Islet of Langerhans (tissue), 1 donor: ENCODE data around the gene PRSS16.

Source experiments
- FAIRE-seq: peaks from one replicate; lab custom pipeline; 2011; peaks lifted over from hg19 to GRCh38; lab: Jason Lieb, UNC

The PRSS16 gene

DNA sequence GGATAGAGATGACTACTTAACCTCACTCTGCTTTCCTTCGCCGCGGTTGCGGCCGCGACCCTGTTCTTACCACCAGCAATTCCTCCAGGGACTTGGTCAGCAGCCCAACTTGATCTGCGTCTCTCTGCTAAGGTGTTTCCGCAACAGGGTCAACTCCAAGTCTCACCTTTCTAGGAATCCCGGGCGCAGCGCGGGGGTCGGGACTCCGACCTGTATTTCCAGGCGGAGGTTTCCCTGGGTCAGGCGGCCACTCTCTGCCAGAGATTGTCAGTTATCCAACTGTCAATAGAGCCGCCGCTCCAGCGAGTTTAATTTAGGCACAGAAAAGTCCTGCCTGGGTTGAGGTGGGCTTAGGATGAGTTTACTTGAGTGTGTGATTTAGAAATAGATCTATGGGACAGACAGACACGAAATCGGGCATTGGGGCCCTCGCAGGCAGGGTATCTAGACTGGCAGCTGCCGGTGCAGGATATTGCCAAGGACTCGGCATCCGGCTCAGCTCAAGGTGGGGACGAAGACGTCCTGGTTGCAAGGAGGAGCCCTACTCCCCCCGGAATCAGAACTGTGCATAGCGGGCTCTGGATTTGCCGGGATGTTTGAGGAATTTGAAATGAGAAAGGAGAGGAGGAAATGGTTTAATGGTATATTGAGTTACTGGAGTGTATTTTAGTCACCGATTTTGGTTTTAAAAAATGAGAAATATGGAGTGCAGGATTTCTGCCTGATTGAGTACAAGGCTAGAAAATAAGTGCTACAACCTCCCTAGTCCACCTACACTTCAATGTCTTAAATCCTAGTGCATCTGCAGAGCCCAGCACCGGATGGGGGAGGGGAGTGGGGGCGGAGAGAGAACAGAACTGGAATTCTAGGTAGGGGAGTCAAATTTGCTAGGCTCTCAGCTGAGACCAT lies 40.9 kb downstream of the PRSS16 start:
- no peak for FAIRE-seq

DNA sequence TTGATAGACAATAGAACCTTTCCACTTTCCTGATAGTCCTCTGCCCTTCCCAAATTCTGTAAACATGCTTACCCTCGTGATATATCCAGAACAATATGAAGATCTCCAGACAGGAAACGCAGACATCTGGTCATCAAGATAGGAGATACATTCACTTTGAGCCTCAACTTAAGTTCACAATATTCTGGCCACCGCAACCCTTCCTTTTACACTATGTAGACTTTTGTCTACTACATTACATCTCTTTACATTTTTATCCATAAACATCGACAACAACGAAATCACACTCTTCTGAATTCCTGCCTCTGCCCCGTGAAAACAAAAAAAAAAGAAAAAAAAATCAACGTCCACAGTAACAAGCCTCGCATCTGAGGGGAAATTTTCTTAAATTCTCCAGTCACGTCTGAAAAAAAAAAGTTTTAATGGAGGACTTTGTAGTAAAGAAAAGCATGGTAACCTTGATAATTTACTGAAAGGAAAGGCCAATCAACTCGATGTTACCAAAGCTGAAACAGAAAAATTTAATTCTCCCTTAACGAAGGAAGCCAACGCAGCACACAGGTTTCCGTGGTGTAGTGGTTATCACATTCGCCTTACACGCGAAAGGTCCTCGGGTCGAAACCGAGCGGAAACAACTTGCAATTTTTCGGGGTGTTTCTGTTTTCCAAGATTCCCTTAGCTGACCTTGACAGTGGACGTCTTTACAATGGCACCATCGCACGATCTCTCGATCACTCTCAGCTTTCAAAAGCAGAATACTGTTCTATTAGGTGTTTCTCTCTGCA lies 42.8 kb downstream of the PRSS16 start:
- FAIRE-seq, result no peak

DNA sequence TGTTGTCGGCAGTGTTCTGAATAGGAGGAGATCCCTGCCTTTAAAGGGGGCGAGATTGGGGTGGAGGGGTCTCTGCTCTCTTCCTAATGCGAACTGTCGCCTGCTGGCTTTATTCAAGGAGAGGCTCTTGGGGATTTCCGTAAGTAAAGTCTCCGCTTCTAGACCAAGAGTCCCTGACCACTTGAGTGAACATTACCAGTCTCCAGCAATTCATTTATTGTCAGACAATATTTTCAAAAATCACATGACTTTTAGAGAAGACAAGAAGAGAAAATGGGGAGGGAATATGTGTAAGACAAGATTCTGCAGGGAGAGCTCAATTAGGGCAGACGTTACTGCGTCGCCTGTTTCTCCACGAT lies 43.3 kb downstream of the PRSS16 start:
- no peak for FAIRE-seq

DNA sequence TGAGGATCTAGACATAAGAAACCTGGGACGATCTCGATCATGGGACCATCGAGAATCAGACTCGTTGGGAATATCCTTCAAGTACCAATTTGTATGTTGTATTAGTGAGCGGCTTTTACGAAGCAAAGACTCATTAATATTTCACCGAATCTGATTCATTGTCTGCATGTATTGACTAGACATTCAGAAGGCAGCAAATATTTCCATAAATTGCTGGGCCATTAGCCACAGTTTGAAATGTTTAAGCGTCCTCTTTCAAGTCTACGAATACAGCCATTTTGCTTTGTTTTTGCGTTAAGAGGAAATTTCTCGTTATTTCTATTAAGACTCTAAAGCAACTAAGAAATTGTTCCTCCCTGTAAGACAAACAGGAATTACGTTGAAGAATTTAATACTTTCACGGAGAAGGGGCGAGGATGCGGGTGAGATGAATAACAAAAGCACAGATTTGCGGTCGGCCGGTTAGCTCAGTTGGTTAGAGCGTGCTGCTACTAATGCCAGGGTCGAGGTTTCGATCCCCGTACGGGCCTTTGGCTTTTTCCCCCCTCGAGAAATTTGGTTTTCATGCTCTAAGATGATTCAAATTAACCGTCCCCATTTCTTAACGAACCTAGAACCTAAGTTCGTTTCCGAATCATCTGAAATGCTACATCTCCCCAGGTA lies 46.1 kb downstream of the PRSS16 start:
- no peak for FAIRE-seq

DNA sequence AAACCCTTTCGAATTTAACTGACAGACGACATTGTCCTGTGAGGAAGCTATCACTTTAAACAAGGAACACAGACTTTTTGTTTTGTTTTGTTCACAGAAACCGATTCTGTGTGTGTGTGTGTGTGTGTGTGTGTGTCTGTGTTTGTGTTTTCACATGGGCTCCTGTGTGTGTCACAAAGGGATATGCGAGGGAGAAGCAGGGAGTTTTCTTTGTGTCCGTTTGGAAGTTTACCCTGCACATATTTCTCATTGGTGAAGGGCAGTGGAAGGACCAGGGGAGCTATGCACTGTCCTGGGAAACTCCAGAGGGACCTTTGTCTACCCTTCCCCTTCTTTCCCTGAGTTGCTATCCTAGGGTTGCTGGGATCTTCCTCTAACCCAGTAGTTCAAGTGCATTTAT lies 46.9 kb downstream of the PRSS16 start:
- no peak for FAIRE-seq

DNA sequence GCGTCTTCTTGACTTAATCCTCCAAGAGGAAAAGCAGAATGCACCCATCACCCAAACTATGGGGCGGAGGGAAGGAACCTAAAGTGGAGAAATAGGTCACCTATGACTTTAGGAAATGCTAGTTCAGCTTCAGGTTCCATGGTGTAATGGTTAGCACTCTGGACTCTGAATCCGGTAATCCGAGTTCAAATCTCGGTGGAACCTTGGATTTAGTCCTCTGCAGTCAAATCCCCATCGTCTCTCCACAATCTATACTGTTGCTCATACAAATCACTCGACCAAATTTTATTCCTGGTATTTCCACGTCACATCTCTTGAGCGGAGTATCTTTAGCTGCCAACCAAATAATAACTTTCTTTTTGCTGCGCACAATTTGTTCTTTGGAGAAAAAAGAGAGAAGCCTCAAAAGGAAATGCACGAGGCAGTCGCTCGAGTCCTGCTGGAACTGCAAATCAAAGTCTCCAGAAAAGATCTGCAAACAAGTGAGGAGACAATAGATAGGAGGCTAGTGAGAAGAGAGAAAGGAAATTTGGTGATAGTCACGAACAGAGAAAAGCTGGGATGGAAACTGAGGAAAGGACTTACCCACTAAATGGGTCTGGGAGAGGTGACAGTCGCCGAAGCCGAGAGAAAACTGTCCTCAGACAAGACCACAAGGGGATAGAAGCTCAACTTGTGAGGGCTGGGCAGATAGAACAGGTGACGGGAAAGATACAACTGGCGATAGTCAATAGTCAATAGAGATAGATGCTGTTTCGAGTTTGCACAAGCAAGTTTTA lies 48.0 kb downstream of the PRSS16 start:
- FAIRE-seq, result no peak

DNA sequence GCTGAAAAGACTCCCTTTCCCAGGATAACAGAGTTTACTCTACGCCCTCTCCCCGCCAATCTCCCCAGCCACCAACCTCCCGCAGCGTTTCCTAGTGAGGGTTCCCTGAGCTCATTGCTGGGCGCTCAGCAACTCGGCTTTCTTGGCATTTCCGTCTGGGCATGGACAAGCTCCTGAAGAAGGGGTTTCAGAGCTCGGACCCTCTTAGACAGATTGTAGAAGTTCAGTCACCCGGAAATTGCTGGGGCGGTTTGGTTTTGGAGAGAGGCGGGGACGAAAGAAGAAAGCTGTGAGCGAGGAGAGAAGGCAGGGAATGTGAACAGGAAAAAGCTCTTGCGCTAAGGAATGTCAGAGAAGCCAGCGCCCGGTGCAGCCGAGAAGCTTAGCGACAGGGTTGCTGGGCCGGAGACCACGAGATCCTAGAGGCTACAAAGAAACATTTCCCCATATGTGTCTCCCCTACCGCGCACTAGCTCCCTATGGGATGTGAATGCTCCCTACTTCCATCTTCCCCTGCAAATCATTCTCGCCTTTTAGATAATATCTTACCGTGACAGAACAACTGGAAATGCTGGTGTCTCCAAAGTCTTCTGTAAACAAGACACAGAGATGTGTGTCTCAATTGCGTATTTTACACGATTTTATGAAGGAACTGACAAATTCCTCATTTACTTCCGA lies 48.7 kb downstream of the PRSS16 start:
- FAIRE-seq, result no peak

DNA sequence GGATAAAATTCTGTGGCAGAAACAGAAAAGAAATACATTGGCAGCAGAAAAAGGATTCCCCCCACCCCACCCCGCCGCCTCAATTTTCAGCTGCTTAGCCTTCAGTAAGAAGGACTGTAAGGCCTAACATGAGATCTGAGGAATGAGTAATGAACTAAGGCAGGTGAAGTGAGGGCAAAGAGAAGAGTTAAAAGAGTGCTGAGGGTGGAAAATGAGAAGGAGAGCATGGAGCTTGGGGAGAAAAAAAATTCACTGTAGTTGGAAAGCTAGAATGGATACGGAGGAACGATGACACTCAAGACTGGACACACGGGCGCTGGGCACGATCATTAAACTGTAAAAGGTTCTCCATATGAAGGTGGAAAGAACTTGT lies 50.0 kb downstream of the PRSS16 start:
- FAIRE-seq, result no peak

DNA sequence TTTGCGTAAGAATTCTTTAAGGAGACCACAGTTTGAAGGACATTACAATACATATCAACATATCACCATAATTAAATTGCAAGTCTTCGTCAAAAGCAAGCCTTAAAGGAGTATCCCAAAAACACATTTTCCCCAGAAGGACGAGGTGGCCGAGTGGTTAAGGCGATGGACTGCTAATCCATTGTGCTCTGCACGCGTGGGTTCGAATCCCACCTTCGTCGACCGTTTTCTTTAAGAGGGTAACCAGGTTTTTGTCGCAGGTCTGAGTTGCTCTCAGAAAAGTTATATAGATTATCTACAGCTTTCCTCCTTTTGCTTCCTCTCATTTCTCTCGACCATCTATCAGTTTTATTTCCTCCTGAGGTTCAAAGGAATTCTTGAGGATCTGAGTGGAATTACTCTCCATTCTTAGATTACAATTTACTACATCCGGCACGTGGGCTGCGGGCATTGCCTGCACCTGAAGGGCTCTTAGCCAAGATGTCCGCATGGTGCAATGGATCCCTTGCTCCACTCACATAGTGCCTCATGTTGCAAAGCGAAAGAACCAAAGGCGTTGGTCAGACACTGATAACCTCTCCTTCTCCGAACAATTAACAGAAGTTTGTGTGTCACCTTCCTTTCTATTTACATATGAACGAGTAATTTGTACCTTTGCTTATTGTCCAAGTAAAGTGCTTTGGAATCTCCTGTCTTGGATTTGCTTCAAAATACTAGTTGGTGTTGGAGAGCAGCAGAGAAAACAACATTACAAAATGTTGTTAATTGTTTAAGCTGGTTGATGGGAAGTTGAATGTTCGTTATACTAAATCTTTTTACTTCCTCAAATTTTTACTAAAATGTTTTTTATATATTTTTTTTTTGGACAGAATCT lies 50.6 kb downstream of the PRSS16 start:
- no peak for FAIRE-seq

DNA sequence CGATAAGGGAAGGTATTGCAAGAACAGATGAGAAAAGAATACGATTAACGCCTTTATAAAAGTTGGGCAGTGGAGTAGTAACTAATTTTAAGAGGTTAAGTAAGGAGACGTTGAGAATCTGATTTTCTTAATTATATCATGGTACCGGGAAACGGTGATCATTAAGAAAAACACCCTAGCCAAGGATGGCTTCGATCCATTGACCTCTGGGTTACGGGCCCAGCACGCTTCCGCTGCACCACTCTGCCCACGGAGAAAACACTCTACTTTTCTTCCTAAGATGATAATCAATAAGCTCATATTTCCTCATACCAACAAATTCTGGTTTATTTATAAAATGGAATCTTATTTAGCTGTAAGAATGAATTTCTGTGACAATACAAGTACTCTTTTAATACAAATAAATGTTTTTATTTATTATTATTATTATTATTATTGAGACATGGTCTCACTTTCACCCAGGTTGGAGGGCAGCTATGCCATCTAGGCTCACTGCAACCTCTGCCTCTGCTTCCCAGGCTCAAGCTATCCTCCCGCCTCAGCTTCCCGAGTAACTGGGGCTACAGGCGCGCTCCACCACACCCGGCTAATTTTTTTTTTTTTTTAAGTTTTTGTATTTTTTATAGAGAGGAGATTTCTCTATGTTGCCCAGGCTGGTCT lies 56.2 kb downstream of the PRSS16 start:
- FAIRE-seq, result no peak
